HepG2 (cell line): ENCODE results near the gene NCOA3. TPM values are rescaled to one million over a fixed set of nuclear protein-coding genes. Genes with fewer than 3 reads are reported as not detected.

Source experiments
- ATAC-seq: fragments of 200-7000 bp; cut with Tn5 transposase; 3 replicates; pipeline ENCODE4 v1.9.1; 2020; ENCODE audit warnings: mild to moderate bottlenecking, moderate library complexity
- BruUV-seq: library from RNA; stranded (reverse); fragments of 400-500 nt; replicated peaks from 2 replicates; lab custom pipeline; 2021; lab: Mats Ljungman, UMichigan
- CTCF ChIA-PET: fragments of 300-600 bp; formaldehyde crosslinking; extraction: SDS; loops from one replicate; lab custom pipeline; 2021; ENCODE audit warnings: low total read pairs, inconsistent platforms, low intra/inter-chr PET ratio; lab: Yijun Ruan, JAX
- POLR2A ChIA-PET: fragments of 350-600 bp; sonication (Branson Sonifier 250); formaldehyde crosslinking; loops from one replicate; lab custom pipeline; 2020; ENCODE audit warnings: antibody characterized with exemption, inconsistent platforms; lab: Yijun Ruan, JAX
- DNase-seq: peaks from one replicate; pipeline ENCODE4 v3.0.0-alpha.2; 2015; ENCODE audit warnings: low spot score
- FAIRE-seq: peaks from 3 replicates; lab custom pipeline; 2011; peaks lifted over from hg19 to GRCh38; lab: Jason Lieb, UNC
- H2AFZ ChIP-seq: one replicate; pipeline ENCODE4 v1.6.1; 2011; ENCODE audit warnings: low read length, inconsistent platforms
- H3K27ac ChIP-seq: fragments of 300-600 bp; 3 replicates; pipeline ENCODE4 v1.8.0; 2011; ENCODE audit warnings: mixed run types, mild to moderate bottlenecking, mixed read lengths, low read length, inconsistent platforms; ENCODE audit not compliant: insufficient read depth; ENCODE audit errors: extremely low read length
- H3K27me3 ChIP-seq, 2 experiments: fragments of 200-600 bp in 1 of 2; 2 replicates in 1 of 2; 3 replicates in 1 of 2; pipeline versions ENCODE4 v1.6.0 to v1.8.0; 2011; ENCODE audit warnings: low read length in 2 of 2, mild to moderate bottlenecking in 2 of 2, moderate library complexity in 2 of 2, inconsistent platforms in 1 of 2; ENCODE audit not compliant: insufficient read depth in 2 of 2, control insufficient read depth in 1 of 2
- H3K36me3 ChIP-seq, 2 experiments: fragments of 200-600 bp in 1 of 2; replicated peaks in 1 of 2; 2 replicates in 1 of 2; 3 replicates in 1 of 2; pipeline versions ENCODE4 v1.5.1 to v1.8.0; 2011; ENCODE audit warnings: low read length in 2 of 2, inconsistent platforms in 1 of 2; ENCODE audit not compliant: insufficient read depth in 2 of 2, control insufficient read depth in 1 of 2
- H3K4me1 ChIP-seq: 2 replicates; pipeline ENCODE4 v1.5.1; 2012; ENCODE audit warnings: low read length, inconsistent platforms; ENCODE audit not compliant: insufficient read depth
- H3K4me2 ChIP-seq: 2 replicates; pipeline ENCODE4 v1.6.0; 2011; ENCODE audit warnings: low read depth, low read length, inconsistent platforms
- H3K4me3 ChIP-seq, 3 experiments: fragments of 200-600 bp in 1 of 3; sonication (generic), shearing (Covaris generic) in 1 of 3; replicated peaks in 1 of 3; 2 replicates each; pipeline ENCODE4 v1.5.1; 2011 to 2016; ENCODE audit warnings: low read length in 3 of 3, inconsistent platforms in 2 of 3, low read depth in 2 of 3, mild to moderate bottlenecking in 2 of 3, control low read depth in 1 of 3, mixed read lengths in 1 of 3; ENCODE audit not compliant: insufficient read depth in 1 of 3
- H3K79me2 ChIP-seq: one replicate; pipeline ENCODE4 v1.6.1; 2011; ENCODE audit warnings: low read length, inconsistent platforms; ENCODE audit not compliant: insufficient read depth
- H3K9ac ChIP-seq: 2 replicates; pipeline ENCODE4 v1.6.0; 2011; ENCODE audit warnings: mild to moderate bottlenecking, low read depth, low read length, inconsistent platforms; ENCODE audit not compliant: insufficient read depth
- H3K9me3 ChIP-seq: 2 replicates; pipeline ENCODE4 v1.5.1; 2012; ENCODE audit warnings: mild to moderate bottlenecking, low read length
- H4K20me1 ChIP-seq: 2 replicates; pipeline ENCODE4 v1.6.0; 2011; ENCODE audit warnings: inconsistent platforms, mild to moderate bottlenecking, low read length, moderate library complexity; ENCODE audit not compliant: insufficient read depth
- CREM ChIP-seq, 2 experiments: sonication (generic) in 1 of 2; formaldehyde crosslinking in 1 of 2; IDR thresholded peaks; 2 replicates each; pipeline versions ENCODE4 v1.4.0 to v1.6.1; 2016 to 2020; ENCODE audit warnings: antibody characterized with exemption in 1 of 2, mild to moderate bottlenecking in 1 of 2, missing genetic modification reagents in 1 of 2
- HOXA9 ChIP-seq: sonication (generic); formaldehyde crosslinking; IDR thresholded peaks from 2 replicates; pipeline ENCODE4 v1.8.1; 2022; ENCODE audit warnings: missing genetic modification reagents, mild to moderate bottlenecking, moderate library complexity, borderline replicate concordance
- ISX ChIP-seq: sonication (generic); formaldehyde crosslinking; conservative IDR thresholded peaks from 2 replicates; pipeline ENCODE4 v1.5.0; 2020; ENCODE audit warnings: missing genetic modification reagents
- SP4 ChIP-seq: sonication (generic); formaldehyde crosslinking; IDR thresholded peaks from 2 replicates; pipeline ENCODE4 v1.8.1; 2023; ENCODE audit warnings: mild to moderate bottlenecking, missing genetic modification reagents
- SUZ12 ChIP-seq: fragments of 150-350 bp; IDR thresholded peaks from 2 replicates; pipeline ENCODE4 v1.6.1; 2014; ENCODE audit warnings: low read depth, low read length
- ZFP37 ChIP-seq: sonication (generic); formaldehyde crosslinking; IDR thresholded peaks from 2 replicates; pipeline ENCODE4 v1.4.0; 2020; ENCODE audit warnings: missing genetic modification reagents, borderline replicate concordance
- ZMYM3 ChIP-seq: sonication (generic); formaldehyde crosslinking; IDR thresholded peaks from 2 replicates; pipeline ENCODE4 v1.5.1; 2020; ENCODE audit warnings: mild to moderate bottlenecking, missing genetic modification reagents
- ZNF766 ChIP-seq: sonication (generic); formaldehyde crosslinking; IDR thresholded peaks from 2 replicates; pipeline ENCODE4 v1.5.0; 2020; ENCODE audit warnings: missing genetic modification reagents, borderline replicate concordance
- WGBS: methylation state at CpG from one replicate; pipeline ENCODE4 v1.1.6; 2017; ENCODE audit warnings: low lambda C conversion rate; 5-methylcytosine and 5-hydroxymethylcytosine counted together
- in situ Hi-C: cut with HindIII; loops from 2 replicates; pipeline ENCODE4 v1.10.0; 2017; ENCODE audit warnings: low pct_unique_long_range_greater_than_20kb; ENCODE audit not compliant: extremely low pct_ligation_motif_present
- intact Hi-C: fragments of 100-400 bp; cut with micrococcal nuclease; formaldehyde crosslinking; loops from one replicate; pipeline ENCODE4 v1.10.0; 2022; ENCODE audit not compliant: unreplicated experiment
- polyA plus RNA-seq, 8 experiments: library from polyadenylated mRNA; depleted of rRNA in 3 of 8; stranded (reverse) in 7 of 8; unstranded in 1 of 8; fragments of >200 nt; fragmentation: Illumina TruSeq in 4 of 8; extraction: Trizol in 4 of 8; gene quantifications; 2 replicates each; pipeline versions ENCODE4 v1.2.1 to v1.2.3, GENCODE V29; 2011 to 2016; ENCODE audit warnings: low read depth in 4 of 8, missing spikeins in 1 of 8, mixed read lengths in 1 of 8; ENCODE audit not compliant: insufficient read depth in 1 of 8
- total RNA-seq, 5 experiments: library from RNA; depleted of rRNA; stranded (reverse); fragments of >200 nt; fragmentation: Illumina TruSeq; extraction: Trizol; gene quantifications; 2 replicates each; pipeline ENCODE4 v1.2.3, GENCODE V29; 2016; ENCODE audit warnings: low read depth in 1 of 5
- TF ChIP-seq, protein P1 (sequence below), 2 experiments: sonication (generic) in 1 of 2; formaldehyde crosslinking in 1 of 2; IDR thresholded peaks; 2 replicates each; pipeline versions ENCODE4 v1.6.1 to v1.9.0; 2014 to 2022; ENCODE audit warnings: antibody characterized with exemption in 1 of 2, borderline replicate concordance in 1 of 2, inconsistent platforms in 1 of 2, low read depth in 1 of 2, missing genetic modification reagents in 1 of 2
- TF ChIP-seq, protein P2 (sequence below): sonication (generic); formaldehyde crosslinking; IDR thresholded peaks from 2 replicates; pipeline ENCODE4 v1.4.0; 2020; ENCODE audit warnings: missing genetic modification reagents, mild to moderate bottlenecking, borderline replicate concordance
- TF ChIP-seq, protein P3 (sequence below): sonication (generic); formaldehyde crosslinking; IDR thresholded peaks from 2 replicates; pipeline ENCODE4 v1.8.0; 2022; ENCODE audit warnings: missing genetic modification reagents, mild to moderate bottlenecking, inconsistent platforms, borderline replicate concordance

Gene NCOA3
- total and polyA plus RNA-seq, 2 of the 13 experiments (the other 11 are each of a cell fraction or from before 2014, with no cell fraction given) = 35.0 to 56.8 TPM

DNA sequence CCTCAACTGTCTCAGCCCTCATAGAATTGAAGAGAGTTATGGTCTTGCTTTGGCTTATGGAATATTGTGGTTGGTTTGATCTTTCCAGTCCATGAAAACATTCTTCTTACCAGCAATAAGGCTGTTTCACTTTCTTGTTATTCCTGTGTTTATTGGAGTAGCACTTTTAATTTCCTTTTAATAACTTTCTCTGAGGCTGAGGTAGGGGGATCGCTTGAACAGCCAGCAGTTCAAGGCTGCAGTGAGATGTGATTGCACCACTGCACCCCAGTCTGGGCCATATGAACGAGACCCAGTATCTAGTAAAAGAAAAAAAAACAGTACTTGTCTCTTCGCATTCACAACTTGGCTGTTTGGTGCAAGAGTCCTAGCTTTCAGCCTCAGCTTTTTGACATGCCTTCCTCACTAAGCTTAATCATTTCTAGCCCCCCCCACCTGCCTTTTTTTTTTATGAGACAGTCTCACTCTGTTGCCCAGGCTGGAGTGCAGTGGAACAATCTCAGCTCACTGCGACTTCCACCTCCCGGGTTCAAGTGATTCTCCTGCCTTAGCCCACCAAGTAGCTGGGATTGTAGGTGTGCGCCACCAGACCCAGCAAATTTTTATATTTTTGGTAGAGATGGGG lies 70.5 kb downstream of the NCOA3 start (continued):
- TF ChIP-seq, protein P1, sequence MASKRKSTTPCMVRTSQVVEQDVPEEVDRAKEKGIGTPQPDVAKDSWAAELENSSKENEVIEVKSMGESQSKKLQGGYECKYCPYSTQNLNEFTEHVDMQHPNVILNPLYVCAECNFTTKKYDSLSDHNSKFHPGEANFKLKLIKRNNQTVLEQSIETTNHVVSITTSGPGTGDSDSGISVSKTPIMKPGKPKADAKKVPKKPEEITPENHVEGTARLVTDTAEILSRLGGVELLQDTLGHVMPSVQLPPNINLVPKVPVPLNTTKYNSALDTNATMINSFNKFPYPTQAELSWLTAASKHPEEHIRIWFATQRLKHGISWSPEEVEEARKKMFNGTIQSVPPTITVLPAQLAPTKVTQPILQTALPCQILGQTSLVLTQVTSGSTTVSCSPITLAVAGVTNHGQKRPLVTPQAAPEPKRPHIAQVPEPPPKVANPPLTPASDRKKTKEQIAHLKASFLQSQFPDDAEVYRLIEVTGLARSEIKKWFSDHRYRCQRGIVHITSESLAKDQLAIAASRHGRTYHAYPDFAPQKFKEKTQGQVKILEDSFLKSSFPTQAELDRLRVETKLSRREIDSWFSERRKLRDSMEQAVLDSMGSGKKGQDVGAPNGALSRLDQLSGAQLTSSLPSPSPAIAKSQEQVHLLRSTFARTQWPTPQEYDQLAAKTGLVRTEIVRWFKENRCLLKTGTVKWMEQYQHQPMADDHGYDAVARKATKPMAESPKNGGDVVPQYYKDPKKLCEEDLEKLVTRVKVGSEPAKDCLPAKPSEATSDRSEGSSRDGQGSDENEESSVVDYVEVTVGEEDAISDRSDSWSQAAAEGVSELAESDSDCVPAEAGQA (IDR thresholded peaks at IDR 0.05; ENCODE audit: low read depth) = no peak
- TF ChIP-seq, protein P1 (CRISPR knock-in tag; IDR thresholded peaks at IDR 0.05; ENCODE audit: borderline replicate concordance) = no peak
- peak; percentile 32; the same call in 1 of the 2 replicates for TF ChIP-seq SP4 (CRISPR knock-in tag)
- no peak for TF ChIP-seq ZFP37 (CRISPR knock-in tag)
- peak; percentile 7; the same call in 1 of the 2 replicates for TF ChIP-seq CREM (IDR thresholded peaks at IDR 0.05)
- TF ChIP-seq CREM (CRISPR knock-in tag; IDR thresholded peaks at IDR 0.05) = no peak

DNA sequence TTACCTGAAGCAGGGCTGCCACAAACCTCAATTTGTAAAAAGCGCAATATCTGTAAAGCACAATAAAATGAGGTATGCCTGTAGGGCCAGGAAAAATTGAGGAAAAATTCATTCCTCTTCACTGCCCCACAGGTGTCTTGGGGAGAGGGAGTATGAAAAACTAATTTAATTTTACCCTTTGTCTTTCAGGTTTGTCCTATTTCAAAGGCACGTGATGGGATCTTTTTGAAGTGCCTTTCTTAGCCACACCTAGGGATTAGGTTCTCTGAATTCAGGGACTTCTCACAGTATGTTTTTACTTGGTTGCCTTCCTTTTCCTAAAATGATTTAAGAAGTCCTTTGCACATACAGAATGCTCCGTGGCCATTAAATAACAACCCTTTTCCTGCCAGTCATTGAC lies 71.9 kb downstream of the NCOA3 start:
- H4K20me1 ChIP-seq = peaks cover 4% of the 10 kb centered on the region
- peaks cover 74% of the 10 kb centered on the region for H3K4me1 ChIP-seq
- no peak overlapping the region for H3K4me3 ChIP-seq
- peaks cover 0 to 2% of the 10 kb centered on the region in 2 experiments; a peak in 2 of 5 replicates for H3K36me3 ChIP-seq
- no peak overlapping the region for H3K9ac ChIP-seq
- ChIA-PET CTCF (interaction anchor here (0.5 kb wide), 1 partner anchor 190 kb away, joined by 3 read pairs; no protein-coding TSS in a partner anchor), POLR2A (interaction anchor here (1.4 kb wide), 1 partner anchor 72 kb away, joined by 5 read pairs; the partner anchor contains the start of gene NCOA3)
- ATAC-seq = no peak
- no TSS peak for BruUV-seq
- no peak for FAIRE-seq
- H3K27me3 ChIP-seq = no peaks in the 10 kb centered on the region
- peak overlapping the region; percentile 13 for H3K27ac ChIP-seq
- no peak overlapping the region for H2AFZ ChIP-seq
- H3K9me3 ChIP-seq = peaks cover 7% of the 10 kb centered on the region
- 66% methylated on average over 3 of the region's 3 CpGs for WGBS
- peaks cover 95% of the 10 kb centered on the region for H3K79me2 ChIP-seq
- no peak overlapping the region for H3K4me2 ChIP-seq
- intact Hi-C loops (no loop called here), in situ Hi-C loops (no loop called here)
- no peak for DNase-seq
- TF ChIP-seq HOXA9 (CRISPR knock-in tag) = no peak
- TF ChIP-seq ZMYM3 (CRISPR knock-in tag) = no peak
- TF ChIP-seq ZNF766 (CRISPR knock-in tag) = no peak
- TF ChIP-seq, protein P2, sequence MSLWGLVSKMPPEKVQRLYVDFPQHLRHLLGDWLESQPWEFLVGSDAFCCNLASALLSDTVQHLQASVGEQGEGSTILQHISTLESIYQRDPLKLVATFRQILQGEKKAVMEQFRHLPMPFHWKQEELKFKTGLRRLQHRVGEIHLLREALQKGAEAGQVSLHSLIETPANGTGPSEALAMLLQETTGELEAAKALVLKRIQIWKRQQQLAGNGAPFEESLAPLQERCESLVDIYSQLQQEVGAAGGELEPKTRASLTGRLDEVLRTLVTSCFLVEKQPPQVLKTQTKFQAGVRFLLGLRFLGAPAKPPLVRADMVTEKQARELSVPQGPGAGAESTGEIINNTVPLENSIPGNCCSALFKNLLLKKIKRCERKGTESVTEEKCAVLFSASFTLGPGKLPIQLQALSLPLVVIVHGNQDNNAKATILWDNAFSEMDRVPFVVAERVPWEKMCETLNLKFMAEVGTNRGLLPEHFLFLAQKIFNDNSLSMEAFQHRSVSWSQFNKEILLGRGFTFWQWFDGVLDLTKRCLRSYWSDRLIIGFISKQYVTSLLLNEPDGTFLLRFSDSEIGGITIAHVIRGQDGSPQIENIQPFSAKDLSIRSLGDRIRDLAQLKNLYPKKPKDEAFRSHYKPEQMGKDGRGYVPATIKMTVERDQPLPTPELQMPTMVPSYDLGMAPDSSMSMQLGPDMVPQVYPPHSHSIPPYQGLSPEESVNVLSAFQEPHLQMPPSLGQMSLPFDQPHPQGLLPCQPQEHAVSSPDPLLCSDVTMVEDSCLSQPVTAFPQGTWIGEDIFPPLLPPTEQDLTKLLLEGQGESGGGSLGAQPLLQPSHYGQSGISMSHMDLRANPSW (CRISPR knock-in tag) = no peak
- TF ChIP-seq, protein P3, sequence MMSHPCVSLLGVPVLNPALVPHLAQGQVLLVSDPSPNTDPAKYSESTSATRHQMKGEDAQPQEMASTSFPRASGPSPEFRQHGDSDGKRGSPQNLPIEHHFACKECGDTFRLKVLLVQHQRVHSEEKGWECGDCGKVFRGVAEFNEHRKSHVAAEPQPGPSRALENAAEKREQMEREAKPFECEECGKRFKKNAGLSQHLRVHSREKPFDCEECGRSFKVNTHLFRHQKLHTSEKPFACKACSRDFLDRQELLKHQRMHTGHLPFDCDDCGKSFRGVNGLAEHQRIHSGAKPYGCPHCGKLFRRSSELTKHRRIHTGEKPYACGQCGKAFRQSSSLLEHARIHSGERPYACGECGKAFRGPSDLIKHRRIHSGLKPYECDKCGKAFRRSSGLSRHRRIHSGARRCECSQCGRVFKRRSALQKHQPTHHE (CRISPR knock-in tag) = no peak
- TF ChIP-seq ISX (CRISPR knock-in tag) = no peak
- TF ChIP-seq SUZ12 = no peak
